ENCODE results near the gene SMARCB1.
A peak's percentile ranks its signal among the peaks of the same experiment; 100 is the strongest.
"Not testable (repeated sequence)": the region's sequence is repeated elsewhere in the genome, so short reads cannot be mapped to it uniquely, and the experiment has no call there.

The SMARCB1 gene

GRCh38 chr22:23847991-23848864, 61.5 kb downstream of the SMARCB1 start:
- no peak for DNase-seq

- peak; percentile 44 for DNase-seq
Observed at GRCh38 chr22:23849009-23850006, 62.5 kb downstream of the SMARCB1 start.

GRCh38 chr22:23850136-23850611, 63.4 kb downstream of the SMARCB1 start:
- no peak for DNase-seq

GRCh38 chr22:23856721-23857605, 70.2 kb downstream of the SMARCB1 start:
- DNase-seq, result peak; percentile 45

GRCh38 chr22:23857606-23858483, 71.1 kb downstream of the SMARCB1 start, which contains the start of gene SLC2A11:
TSS of gene SLC2A11 (plus strand) at chr22:23857875. CDS start at chr22:23858000, 125 bp downstream.
- DNase-seq, result peak; percentile 89

- no peak for DNase-seq
Observed at GRCh38 chr22:23858484-23858815, 71.7 kb downstream of the SMARCB1 start.

- DNase-seq, result no peak
Observed at GRCh38 chr22:23859201-23859600, 72.4 kb downstream of the SMARCB1 start.

- not testable (repeated sequence) for DNase-seq
Observed at GRCh38 chr22:23860187-23860586, 73.4 kb downstream of the SMARCB1 start.

- peak; percentile 7 for DNase-seq
Observed at GRCh38 chr22:23862103-23862502, 75.3 kb downstream of the SMARCB1 start.

GRCh38 chr22:23864499-23865154, 77.9 kb downstream of the SMARCB1 start:
- not testable (repeated sequence) for DNase-seq

GRCh38 chr22:23868580-23868979, 81.8 kb downstream of the SMARCB1 start:
- DNase-seq, result no peak

- DNase-seq, result no peak
Observed at GRCh38 chr22:23874871-23875270, 88.1 kb downstream of the SMARCB1 start.

- DNase-seq, result no peak
Observed at GRCh38 chr22:23875801-23876200, 89.0 kb downstream of the SMARCB1 start.

- no peak for DNase-seq
Observed at GRCh38 chr22:23877566-23877965, 90.8 kb downstream of the SMARCB1 start.

- no peak for DNase-seq
Observed at GRCh38 chr22:23878219-23878618, 91.5 kb downstream of the SMARCB1 start.

GRCh38 chr22:23882370-23882769, 95.6 kb downstream of the SMARCB1 start:
- DNase-seq, result no peak

GRCh38 chr22:23883658-23884057, 96.9 kb downstream of the SMARCB1 start:
- no peak for DNase-seq

- no peak for DNase-seq
Observed at GRCh38 chr22:23884140-23884539, 97.4 kb downstream of the SMARCB1 start.

All from NCI-H510A treated with DMSO at 0.1 percent for 48 hours (cell line).